ENCODE measurements around the gene NTRK1.

Gene NTRK1

DNA sequence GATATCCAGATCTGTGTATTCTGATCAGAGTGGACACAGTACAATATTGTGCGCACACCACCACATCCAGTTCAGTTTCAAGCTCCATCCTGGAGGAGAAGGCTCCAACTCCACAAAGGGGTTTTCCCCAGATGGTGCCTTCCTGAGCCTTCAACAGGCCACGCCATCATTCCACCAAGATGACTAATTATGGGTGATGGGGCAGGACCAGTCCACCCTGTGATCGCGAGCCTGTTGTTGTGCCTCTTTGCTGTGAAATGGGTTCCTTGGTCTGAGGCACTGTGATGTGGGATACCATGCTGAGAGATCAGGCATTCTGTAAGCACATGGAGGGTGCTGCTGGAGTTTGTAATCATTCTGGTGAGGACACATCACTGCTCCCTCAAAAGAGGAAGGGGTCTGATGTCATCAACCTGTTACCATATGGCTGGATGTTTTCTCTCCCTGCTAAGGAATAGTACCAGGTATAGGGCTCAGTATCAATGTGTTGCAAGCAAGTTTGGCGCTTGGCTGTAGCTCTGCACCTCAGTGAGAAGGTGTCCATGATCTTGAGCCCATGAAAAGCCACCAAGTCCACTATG lies 37.4 kb upstream of the NTRK1 start:
- DNase-seq (ENCODE audit: low read depth) = no peak
- TF ChIP-seq, protein P1, sequence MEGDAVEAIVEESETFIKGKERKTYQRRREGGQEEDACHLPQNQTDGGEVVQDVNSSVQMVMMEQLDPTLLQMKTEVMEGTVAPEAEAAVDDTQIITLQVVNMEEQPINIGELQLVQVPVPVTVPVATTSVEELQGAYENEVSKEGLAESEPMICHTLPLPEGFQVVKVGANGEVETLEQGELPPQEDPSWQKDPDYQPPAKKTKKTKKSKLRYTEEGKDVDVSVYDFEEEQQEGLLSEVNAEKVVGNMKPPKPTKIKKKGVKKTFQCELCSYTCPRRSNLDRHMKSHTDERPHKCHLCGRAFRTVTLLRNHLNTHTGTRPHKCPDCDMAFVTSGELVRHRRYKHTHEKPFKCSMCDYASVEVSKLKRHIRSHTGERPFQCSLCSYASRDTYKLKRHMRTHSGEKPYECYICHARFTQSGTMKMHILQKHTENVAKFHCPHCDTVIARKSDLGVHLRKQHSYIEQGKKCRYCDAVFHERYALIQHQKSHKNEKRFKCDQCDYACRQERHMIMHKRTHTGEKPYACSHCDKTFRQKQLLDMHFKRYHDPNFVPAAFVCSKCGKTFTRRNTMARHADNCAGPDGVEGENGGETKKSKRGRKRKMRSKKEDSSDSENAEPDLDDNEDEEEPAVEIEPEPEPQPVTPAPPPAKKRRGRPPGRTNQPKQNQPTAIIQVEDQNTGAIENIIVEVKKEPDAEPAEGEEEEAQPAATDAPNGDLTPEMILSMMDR (IDR thresholded peaks at IDR 0.05; ENCODE audit: low read depth, low read length) = no peak
- no peak for TF ChIP-seq POLR2A (IDR thresholded peaks at IDR 0.05; ENCODE audit: extremely low read depth, insufficient read length)
- H3K4me3 ChIP-seq (ENCODE audit: low read depth, low read length) = no peak overlapping the region

DNA sequence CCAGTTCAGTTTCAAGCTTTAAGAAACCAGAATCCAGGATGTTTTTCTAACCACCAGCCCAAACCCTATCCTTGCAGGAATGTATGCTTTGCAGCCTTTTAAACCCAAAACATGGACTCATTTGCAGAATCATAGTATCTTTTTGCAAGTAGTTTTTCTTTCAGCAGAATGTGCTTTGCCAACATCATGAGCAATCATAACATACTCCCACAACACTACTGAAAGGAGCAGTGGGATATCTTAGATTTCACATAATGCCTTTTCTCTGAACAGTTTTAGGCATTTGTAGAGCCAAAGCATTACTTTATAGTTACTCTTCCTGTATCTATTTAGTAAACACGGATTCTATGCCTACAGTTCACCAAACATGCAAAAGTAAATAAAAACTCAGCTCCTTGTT lies 34.0 kb upstream of the NTRK1 start:
- H3K4me3 ChIP-seq (ENCODE audit: low read depth, low read length) = no peak overlapping the region
- DNase-seq (ENCODE audit: low read depth) = no peak
- no peak for TF ChIP-seq MYC (IDR thresholded peaks at IDR 0.05; ENCODE audit: low read depth, low read length)
- TF ChIP-seq, protein P2, sequence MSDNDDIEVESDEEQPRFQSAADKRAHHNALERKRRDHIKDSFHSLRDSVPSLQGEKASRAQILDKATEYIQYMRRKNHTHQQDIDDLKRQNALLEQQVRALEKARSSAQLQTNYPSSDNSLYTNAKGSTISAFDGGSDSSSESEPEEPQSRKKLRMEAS (IDR thresholded peaks at IDR 0.05; ENCODE audit: low read depth, low read length) = no peak
- TF ChIP-seq, protein P1 (IDR thresholded peaks at IDR 0.05; ENCODE audit: low read depth, low read length) = no peak
- no peak for TF ChIP-seq POLR2A (IDR thresholded peaks at IDR 0.05; ENCODE audit: extremely low read depth, insufficient read length)

DNA sequence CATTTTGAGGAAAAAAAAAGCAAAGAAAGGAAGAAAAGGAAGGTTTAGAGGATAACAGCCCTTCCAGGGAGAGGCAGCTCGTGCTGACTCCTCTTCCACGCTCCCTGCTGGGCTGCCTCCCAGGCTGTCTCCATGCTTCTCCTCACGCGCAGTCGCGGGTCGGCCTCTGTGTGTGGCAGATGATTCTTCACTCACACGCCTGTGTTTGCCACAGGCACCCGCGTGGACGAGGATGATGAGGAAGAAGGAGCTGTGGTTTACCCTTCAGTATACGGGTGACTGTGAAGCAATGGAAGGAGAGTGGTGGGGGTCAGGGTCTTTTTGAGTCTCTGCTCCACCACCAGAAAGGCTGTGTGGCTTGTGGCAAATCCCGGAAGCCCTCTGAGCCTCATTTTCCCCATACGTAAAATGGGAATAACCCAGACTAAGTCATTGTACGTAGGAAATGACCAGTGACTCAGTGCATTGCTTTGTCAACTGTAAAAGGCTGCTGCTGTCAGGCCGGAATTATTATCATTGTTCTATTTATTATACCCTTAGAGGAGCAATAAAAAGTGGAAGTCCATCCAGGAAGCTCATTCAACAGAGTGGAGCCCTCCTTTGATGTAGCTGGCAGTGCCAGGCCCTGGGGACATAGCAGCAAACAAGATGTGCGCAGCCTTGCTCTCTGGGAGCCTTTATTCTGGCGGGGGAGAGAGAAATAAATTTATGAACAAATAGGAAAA lies 32.1 kb upstream of the NTRK1 start:
- H3K4me3 ChIP-seq (ENCODE audit: low read depth, low read length) = no peak overlapping the region
- TF ChIP-seq POLR2A (IDR thresholded peaks at IDR 0.05; ENCODE audit: extremely low read depth, insufficient read length) = no peak
- TF ChIP-seq, protein P2 (IDR thresholded peaks at IDR 0.05; ENCODE audit: low read depth, low read length) = no peak
- TF ChIP-seq, protein P1 (IDR thresholded peaks at IDR 0.05; ENCODE audit: low read depth, low read length) = no peak
- TF ChIP-seq MYC (IDR thresholded peaks at IDR 0.05; ENCODE audit: low read depth, low read length) = no peak
- DNase-seq (ENCODE audit: low read depth) = no peak

DNA sequence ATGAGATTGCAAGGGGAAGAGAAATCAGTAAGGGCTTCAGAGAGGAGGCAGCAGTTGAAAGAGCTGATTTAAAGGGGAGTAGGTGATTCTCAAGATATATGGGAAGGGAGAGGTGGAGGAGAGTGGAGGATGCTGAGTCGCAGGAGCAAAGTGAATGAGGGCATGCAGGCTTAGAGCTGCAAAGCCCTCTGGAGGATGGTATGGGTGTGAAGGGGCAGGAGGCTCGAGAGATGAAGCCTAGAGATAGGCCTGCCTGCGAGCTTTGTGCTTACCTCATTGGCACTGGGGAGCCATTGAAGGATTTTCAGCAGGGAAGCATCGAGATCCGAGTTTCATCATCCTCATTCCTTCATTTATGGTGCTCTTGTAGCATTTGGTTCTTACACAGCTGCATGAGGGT lies 28.2 kb upstream of the NTRK1 start:
- DNase-seq (ENCODE audit: low read depth) = no peak
- TF ChIP-seq, protein P2 (IDR thresholded peaks at IDR 0.05; ENCODE audit: low read depth, low read length) = no peak
- TF ChIP-seq, protein P1 (IDR thresholded peaks at IDR 0.05; ENCODE audit: low read depth, low read length) = no peak
- H3K4me3 ChIP-seq (ENCODE audit: low read depth, low read length) = no peak overlapping the region

DNA sequence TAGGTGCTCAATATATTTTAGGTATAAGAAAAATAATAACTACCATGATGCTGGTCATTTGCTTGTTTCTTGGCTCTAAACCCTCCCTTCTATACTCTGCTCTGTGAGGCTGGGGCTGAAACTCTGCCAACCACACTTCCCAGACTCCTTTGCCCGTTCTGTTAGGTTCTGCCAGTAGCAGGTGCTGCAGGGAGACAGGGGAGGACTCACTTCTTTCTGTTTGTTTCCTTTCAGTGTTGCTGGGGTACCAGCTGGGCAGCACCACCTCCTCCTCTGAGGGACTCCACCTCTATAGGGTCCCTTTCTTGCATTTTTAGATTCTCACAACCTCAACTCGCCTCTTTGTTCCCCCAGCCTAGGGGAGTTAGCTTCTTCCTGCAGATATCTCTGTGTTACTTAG lies 27.1 kb upstream of the NTRK1 start:
- TF ChIP-seq POLR2A (IDR thresholded peaks at IDR 0.05; ENCODE audit: extremely low read depth, insufficient read length) (no peak), MYC (IDR thresholded peaks at IDR 0.05; ENCODE audit: low read depth, low read length) (no peak)
- TF ChIP-seq, protein P1 (IDR thresholded peaks at IDR 0.05; ENCODE audit: low read depth, low read length) = no peak
- TF ChIP-seq, protein P2 (IDR thresholded peaks at IDR 0.05; ENCODE audit: low read depth, low read length) = no peak
- no peak overlapping the region for H3K4me3 ChIP-seq (ENCODE audit: low read depth, low read length)
- no peak for DNase-seq (ENCODE audit: low read depth)
